Stimulated activated CD4-positive, alpha-beta T cell treated with anti-CD3 and anti-CD28 coated beads, Interleukin-15, amount 100 ng/mL, for 1 hour (primary cell): Measurements from ENCODE around the gene SLCO1C1.
"Not testable (repeated sequence)": the region's sequence is repeated elsewhere in the genome, so short reads cannot be mapped to it uniquely, and the experiment has no call there.

Source experiments
- DNase-seq, 2 donors: peaks; one replicate each; pipeline ENCODE4 v3.0.0-alpha.2; 2020; ENCODE audit warnings: low read depth in 1 of 2, low spot score in 1 of 2

The SLCO1C1 gene

GRCh38 chr12:20695232-20695631 lies at the start of gene SLCO1C1:
Gene SLCO1C1 (plus strand): TSS chr12:20695332. CDS start chr12:20699577, 4,245 bp downstream.
- no peak for DNase-seq

- no peak for DNase-seq
Observed at GRCh38 chr12:20646239-20646827, 48.8 kb upstream of the SLCO1C1 start.

GRCh38 chr12:20653871-20654270 lies 41.3 kb upstream of the SLCO1C1 start:
- no peak for DNase-seq

GRCh38 chr12:20656600-20656999 lies 38.5 kb upstream of the SLCO1C1 start:
- no peak for DNase-seq

- no peak for DNase-seq
Observed at GRCh38 chr12:20657496-20657895, 37.6 kb upstream of the SLCO1C1 start.

- DNase-seq = no peak
Observed at GRCh38 chr12:20681334-20681733, 13.8 kb upstream of the SLCO1C1 start.

- no peak for DNase-seq
Observed at GRCh38 chr12:20696181-20696905, 1.2 kb downstream of the SLCO1C1 start.

GRCh38 chr12:20701106-20701505 lies 6.0 kb downstream of the SLCO1C1 start:
- no peak for DNase-seq

- DNase-seq = no peak
Observed at GRCh38 chr12:20704860-20705259, 9.7 kb downstream of the SLCO1C1 start.

GRCh38 chr12:20711846-20712245 lies 16.7 kb downstream of the SLCO1C1 start:
- DNase-seq = no peak

- DNase-seq = no peak
Observed at GRCh38 chr12:20716037-20716436, 20.9 kb downstream of the SLCO1C1 start.

GRCh38 chr12:20716985-20717384 lies 21.9 kb downstream of the SLCO1C1 start:
- no peak for DNase-seq

- no peak for DNase-seq
Observed at GRCh38 chr12:20718294-20718693, 23.2 kb downstream of the SLCO1C1 start.

GRCh38 chr12:20722142-20722541 lies 27.0 kb downstream of the SLCO1C1 start:
- no peak for DNase-seq

GRCh38 chr12:20731274-20731673 lies 36.1 kb downstream of the SLCO1C1 start:
- DNase-seq = no peak

- DNase-seq = no peak
Observed at GRCh38 chr12:20740972-20741371, 45.8 kb downstream of the SLCO1C1 start.

- DNase-seq = no peak
Observed at GRCh38 chr12:20748198-20748597, 53.1 kb downstream of the SLCO1C1 start.

- no peak for DNase-seq
Observed at GRCh38 chr12:20751046-20751445, 55.9 kb downstream of the SLCO1C1 start.

GRCh38 chr12:20777420-20777819 lies 82.3 kb downstream of the SLCO1C1 start:
- no peak for DNase-seq

- no peak for DNase-seq
Observed at GRCh38 chr12:20778969-20779368, 83.8 kb downstream of the SLCO1C1 start.

- not testable (repeated sequence) for DNase-seq
Observed at GRCh38 chr12:20779971-20780370, 84.8 kb downstream of the SLCO1C1 start.

- DNase-seq = not testable (repeated sequence)
Observed at GRCh38 chr12:20783796-20784357, 88.7 kb downstream of the SLCO1C1 start.

GRCh38 chr12:20792971-20793370 lies 97.8 kb downstream of the SLCO1C1 start:
- DNase-seq = no peak
